GM19324 (cell line): ENCODE results near the gene SH2B2.

ENCODE experiments used
- ATAC-seq: cut with Tn5 transposase; IDR thresholded peaks from one replicate; pipeline ENCODE4 v1.9.1; 2021; ENCODE audit warnings: mild to moderate bottlenecking, moderate library complexity; ENCODE audit not compliant: unreplicated experiment, low FRiP score

SH2B2 gene

DNA sequence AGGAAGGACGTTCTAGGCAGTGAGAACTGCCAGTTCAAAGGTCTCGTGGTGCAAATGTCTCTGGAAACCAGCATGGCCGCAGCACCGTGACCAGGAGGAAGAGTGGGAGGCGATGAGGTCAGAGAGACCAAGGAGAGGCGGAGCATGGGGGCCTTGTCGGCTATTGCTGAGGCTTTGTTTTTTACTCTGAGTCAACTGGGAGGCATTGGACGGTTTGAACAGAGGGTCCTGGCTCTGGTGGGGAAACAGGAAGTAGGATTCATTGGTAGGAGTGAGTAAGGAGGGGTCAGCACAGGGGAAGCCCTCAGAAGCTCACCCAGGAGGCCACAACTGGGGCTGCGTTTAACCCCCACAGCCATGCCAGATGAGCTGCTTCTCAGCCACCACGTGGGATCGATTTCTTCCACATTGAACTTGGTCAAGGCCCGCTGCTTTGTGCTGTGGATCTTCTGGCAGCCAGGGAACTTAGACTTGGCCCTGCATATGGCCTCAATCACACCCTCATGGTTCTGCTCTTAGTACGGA lies 22.2 kb upstream of the SH2B2 start:
- no peak for ATAC-seq

DNA sequence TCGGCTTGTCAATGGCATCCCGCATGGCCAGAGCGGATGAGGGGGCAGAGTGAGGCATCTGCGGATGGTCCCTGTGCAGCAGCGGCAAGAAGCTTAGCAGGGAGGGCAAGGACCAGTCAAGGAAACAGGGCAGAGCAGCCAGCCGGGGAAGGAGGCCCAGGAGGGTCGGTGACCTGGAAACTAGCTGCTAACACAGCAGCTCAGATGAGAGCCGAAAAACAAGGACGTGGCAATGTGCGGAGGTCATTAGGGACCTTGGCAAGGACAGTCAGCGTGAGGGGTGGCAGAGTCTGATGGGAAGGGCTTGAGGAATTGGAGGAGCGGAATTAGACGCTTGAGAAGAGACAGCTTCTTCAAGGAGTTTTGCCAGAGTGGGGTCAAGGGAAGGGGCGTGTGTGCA lies 20.1 kb upstream of the SH2B2 start:
- ATAC-seq, result no peak

DNA sequence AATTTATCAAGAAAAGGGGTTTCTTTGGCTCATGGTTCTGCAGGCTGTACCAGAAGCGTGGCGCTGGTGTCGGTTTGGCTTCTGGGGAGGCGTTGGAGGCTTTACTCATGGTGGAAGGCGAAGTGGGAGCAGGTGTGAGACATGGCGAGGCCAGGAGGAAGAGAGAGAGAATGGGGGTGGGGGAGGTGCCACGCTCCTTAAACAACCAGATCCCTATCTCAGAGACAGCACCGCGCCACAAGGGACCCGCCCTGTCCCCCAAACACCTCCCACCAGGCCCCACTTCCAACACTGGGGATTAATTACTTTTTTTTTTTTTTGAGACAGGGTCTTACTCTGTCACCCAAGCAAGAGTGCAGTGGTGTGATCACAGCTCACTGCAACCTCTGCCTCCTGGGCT lies 18.0 kb upstream of the SH2B2 start:
- no peak for ATAC-seq

DNA sequence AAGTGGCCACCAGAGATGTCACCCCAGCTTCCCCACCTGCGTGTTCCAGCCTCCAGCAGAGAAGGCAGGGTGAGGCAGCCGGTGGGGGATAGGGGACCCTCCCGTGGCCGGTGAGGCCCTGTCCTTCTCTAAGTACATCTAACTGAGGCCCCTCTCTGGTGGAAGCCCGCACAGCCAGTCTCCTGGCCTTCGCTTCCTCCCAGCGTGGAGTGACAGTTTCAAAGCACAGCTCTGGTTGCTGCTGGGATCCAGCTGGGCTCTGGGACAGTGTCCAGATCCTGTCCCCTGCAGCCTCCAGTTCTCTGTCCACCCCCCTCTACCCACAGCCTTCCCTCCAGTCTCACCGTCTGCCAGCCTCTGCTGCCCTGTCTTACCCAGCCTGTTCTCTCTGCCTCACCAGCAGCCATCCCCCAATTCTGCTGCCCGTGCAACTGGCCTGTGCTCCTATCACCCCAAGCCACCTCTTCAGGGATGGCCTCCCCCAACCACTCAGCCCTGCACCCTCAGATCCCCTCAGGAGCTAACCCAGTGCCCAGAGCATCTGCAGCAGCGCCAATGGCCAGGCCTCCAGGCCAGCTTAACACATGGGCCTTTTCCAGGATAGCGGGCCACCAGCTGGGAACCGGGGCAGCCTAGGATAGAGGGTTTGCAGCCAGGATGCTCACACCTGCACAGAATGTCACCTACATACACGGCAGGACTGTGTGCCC lies 16.3 kb upstream of the SH2B2 start:
- no peak for ATAC-seq

DNA sequence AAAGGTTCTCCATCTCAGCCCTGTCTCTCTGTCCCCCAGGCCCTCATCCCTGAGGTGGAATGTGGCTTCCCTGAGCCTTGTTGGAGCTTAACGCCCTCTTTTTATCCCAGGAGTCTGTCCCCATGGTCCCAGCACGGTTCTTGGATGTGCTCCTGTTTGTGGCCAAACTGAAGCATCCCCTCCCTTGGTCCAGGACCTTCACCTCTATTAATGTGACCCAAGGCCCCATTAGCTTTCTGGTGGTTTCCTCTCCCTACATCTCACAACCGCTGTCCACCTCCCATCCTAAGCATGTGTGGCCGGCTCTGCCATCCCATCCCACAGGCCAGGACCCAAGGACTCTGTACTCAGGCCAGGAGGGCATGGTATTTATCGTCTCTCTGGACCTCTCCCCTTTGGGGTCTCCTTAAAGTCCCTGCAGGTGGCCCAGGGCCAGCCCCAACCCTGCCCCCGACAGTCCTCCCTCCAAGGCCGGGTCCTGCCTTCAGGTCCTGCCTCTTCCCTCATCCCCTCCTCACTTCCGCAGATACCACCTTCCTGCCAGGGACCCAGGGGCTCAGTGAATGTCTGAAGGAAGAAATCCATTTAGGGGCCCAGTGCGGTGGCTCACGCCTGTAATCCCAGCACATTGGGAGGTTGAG lies 15.4 kb upstream of the SH2B2 start:
- no peak for ATAC-seq

DNA sequence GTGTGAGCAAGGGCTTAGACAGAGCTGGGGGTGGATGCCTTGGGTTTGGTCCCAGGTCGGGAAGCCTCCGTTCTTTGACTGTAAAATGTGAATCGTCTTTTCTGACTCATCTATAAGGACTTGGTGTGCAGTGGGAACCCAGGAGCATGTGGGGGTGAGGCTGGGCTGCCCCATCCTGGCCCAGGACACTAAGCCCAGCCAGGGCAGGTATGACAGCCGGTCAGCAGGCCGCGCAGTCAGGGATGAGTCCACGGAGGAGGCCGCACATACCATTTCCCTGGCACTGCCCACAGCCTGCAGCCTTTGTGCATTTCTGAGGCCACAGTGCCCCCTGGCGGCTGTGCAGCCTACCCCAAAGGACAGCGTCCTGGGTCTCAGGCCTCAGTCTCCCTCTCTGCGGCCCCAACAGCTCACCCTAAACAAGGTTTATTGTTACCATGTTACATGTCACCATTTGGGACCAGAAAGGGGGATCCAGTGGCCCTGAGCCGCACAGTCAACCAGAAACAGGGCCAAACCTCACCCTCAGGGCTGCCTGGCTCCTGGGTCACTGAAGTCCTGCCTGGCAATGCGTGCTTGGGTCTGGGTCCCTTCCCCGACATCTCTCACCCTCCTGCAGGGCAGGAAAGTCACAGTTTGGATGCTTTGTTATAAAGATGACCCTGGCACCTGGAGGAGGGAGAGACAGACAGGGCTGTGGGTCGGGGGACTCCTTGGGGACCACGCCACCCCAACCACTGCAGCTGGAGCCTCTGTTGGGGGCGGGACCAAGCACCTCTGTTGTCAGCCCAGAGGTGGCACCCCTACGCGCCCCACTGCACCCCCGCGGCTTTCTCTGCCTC lies 14.4 kb upstream of the SH2B2 start:
- ATAC-seq, result no peak

DNA sequence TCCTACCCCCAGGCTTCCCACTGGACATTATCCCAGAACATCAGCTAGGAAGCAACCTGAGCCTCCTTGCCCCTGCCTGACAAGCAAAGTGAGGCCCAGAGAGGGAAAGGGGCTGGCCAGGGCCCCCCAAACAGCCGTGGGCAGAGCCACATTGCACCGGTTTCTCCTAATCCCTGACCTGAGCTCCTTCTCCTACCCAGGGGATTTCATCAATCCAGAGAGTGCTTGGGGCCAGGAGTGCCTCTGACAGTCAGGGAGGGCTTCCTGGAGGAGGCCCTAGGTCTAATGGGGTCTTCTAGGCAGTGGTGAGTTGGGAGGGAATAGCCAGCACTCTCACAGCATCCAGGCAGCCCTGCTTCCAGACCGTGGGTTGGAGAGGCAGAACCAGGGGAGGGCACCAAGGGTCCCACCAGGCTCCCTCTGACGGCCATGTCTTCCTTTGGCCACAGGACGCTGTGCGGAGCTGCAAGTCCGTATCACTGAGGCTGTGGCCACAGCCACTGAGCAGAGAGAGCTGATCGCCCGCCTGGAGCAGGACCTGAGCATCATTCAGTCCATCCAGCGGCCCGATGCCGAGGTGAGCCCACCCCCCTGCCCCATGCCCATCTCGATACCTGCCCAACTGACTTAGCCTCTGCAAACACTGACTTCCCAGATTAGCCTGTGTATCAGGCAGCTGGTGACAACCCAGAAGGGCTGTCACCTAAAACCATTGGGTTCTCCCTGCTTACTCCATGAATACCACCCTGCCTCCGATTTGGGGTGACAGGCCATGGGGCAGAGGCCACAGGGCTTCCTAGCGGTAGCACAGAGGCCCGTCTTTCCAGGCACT lies 13.5 kb upstream of the SH2B2 start:
- no peak for ATAC-seq

DNA sequence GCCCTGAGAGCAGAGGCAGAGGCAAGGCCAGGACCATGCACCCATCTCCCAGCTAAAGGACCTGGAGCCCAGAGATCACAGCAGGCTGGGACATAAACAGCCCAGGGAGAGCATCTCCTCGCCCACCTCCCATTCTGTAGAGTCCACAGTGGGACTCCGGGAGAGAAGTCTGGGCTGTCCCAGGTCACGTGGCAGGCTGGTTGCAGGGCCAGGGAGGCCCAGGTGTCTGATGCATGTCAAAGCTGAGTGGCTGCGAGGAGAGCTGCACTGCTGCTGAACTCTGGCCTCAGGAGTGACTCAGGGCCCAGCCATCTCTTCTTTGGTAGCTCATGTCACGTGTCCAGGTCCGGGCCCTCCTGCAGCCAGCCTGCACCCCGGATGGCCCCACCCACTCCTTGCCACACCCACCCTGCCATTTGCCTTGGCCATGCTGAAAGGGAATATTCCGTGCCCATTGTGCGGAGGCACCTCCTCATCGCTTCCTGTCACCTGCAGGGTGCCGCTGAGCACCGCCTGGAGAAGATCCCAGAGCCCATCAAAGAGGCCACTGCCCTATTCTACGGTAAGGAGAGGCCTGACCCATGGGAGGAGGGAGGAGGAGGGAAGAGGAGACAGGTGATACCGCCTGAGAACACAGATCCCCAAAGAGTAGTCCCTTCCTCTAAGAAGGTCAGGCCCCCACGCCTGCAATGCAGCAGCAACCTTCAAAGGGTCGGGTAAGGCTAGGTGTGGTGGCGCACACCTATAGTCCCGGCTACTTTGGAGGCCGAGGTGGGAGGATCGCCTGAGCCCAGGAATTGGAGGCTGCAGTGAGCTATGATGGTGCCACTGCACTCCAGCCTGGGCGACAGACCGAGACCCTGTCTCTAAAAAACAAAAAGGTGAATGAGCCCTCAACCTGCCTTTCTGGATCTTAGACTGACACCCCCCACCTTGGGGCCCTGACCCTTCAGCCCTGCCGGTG lies 12.6 kb upstream of the SH2B2 start:
- ATAC-seq, result no peak

DNA sequence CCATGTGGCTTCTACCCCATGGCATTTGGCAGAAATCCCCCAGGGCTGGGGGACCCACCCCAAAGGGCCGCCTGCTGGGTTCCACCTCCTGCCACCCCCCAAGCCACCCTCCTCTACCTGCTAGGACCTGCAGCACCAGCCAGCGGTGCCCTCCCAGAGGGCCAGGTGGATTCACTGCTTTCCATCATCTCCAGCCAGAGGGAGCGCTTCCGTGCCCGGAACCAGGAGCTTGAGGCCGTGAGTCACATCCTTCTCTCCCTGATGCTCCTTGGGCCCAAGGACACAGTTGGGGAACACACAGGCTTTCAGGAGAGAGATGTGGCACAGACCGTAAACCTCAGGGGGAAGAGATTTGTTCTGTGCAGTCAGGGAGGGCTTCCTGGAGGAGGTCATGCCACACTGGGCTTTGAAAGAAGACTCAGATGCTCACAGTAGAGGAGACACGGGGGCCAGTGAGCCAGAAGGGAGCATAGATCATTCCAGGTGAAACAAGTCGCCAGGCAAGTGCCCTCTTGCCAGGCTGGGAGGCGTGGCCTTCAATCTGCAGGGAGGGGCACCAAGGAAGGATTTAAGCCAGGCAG lies 11.5 kb upstream of the SH2B2 start:
- ATAC-seq, result no peak

DNA sequence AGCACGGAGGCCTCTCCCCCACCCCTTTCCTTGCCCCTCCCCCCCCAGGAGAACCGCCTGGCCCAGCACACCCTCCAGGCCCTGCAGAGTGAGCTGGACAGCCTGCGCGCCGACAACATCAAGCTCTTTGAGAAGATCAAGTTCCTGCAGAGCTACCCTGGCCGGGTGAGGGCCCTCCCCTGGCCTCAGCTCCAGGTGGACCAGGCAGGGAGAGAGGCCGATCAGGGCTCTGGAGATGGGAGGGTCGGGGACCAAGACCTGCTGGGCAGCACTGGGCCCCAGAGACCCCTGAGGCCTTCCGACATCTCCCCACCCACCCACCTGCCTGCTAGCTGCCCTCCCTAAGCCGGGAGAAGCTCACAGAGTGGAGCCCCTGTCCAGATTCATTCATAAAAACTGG lies 8.8 kb upstream of the SH2B2 start:
- ATAC-seq, result no peak

DNA sequence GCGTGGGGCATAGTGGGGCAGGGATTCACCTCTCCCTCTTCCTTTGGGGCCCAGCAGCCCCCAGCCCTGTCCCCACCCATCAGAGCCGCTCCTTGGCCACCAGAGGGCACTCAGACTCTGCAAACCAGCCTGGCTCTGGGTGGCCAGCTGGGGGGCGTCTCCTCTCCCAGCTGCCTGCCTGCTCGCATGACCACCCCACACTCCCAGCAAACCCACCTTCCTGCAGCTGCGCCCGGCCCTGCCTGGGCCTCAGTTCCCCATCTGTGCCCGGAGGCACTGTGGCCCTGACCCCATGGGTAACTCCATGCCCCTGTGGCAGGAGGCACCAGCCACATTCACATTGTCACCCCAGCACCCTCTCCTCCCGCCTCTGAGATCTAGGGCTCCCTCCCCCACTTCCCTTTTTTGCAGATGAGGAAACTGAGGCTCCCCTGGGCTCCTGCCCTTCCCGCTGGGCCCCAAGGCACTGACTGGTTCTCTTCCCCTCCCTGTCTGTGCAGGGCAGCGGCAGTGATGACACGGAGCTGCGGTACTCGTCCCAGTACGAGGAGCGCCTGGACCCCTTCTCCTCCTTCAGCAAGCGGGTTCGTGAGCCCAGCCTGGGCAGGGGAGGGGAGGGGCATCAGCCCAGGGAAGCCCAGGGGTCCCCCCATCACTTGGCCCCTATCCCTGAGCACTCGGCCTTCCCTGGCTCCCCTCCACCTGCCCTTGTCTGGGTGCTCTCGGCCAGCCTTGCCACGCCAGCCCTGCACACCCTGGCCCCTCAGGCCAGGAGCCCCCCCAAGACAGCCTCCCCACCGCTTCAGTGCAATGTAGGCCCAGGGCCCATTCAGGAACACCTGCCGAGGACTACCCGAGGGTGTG lies 6.9 kb upstream of the SH2B2 start:
- peak; percentile 46 for ATAC-seq

DNA sequence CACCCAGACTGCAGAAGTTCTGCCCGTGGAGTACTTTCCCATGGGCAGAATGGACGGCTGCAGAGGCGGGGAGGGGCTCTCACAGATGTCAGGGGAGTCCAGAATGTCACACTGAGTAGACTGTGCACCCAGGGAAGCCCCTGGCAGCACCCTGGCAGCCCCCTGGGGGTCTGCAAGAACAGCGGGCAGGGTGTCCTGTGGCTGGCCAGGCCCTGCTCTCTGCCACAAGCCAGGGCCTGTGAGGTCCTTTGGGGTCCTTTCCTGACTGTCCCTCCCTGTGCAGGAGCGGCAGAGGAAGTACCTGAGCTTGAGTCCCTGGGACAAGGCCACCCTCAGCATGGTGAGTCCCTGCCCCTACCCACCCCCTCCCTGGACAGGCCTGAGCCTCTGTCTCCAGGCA lies 6.1 kb upstream of the SH2B2 start:
- ATAC-seq, result no peak

DNA sequence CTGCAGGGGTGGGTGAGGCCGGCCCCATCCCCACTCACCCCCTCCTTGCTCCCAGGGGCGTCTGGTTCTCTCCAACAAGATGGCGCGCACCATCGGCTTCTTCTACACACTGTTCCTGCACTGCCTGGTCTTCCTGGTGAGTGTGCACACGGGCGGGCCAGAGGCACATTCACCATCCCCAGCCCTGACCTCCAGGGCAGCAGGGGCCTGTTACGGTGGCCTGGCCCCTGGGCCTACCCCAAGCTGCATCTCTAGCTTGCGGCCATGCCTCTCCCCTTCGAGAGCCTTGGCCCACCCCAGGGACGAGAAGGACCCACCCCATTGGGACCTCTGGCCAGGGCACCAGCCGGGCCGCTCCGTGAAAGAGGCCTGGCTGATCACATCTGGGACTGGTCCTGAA lies 4.9 kb upstream of the SH2B2 start:
- ATAC-seq, result no peak

DNA sequence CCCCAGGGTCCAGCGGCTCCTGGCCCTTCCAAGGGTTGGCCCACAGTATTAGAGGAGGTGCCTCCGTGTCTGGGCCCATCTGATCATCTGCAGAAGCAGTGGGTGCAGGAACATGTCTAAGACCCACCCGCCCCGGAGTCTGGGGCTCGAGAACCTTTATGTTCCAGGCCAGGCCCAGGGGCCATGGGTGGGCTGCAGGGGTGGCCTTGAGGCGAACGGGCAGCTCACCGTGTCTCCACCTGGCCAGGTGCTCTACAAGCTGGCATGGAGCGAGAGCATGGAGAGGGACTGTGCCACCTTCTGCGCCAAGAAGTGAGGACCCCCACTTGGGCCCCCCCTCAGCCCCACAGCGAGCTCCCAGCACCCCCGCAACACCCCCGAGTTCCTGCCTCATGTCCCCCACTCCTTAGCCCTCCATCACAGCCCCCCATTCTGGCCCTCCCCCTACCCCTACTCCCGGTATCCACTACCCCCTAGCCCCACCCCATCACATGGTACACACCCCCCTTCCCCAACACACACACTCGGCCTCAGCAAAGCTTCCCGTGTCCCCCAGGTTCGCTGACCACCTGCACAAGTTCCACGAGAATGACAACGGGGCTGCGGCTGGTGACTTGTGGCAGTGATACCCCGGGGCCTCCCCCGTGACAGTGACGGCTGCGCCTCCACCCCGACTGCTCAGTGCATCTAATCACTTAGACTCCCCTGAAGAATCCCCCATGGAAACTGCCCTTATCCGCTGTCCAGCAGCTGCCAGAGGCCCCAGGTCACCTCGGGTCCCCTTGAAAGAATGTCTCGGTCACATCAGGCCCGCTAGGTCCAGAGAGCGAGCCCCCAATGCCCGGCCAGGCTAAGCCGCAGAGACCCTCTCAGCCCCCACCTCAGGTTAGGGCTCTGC lies 4.0 kb upstream of the SH2B2 start:
- no peak for ATAC-seq

DNA sequence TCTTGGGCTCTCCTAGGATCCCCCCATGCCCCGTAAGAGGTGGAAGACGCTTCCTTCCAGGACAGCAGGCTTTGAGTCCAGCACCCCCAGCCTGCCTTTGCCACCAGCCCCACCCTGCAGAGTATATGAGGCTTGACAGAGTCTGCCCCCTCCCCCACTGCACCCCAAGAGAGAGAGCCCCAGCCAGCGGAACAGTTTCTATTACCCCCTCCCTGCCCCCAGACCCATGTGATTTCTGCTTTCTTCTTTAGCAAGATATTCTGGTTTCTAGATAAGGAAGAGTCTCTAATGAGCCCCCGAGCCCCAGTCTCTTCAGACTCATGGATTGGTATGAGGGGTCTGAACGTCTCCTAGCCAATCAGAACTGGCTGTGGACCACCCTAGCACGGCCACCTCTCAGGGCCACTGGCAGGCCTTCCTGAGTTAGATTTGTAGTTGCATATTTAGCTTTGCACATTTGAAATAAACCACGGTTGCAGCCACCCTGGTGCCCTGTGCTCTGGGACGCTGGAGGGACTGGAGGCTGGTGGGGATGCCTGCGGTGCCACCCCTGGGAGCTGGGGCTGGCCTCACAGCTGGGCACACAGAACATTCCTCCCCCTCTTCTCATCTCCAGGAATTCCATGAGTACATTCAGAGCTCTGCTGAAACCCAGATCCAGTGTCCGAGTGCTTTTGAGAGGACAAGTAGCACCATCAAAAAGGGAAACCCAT lies 3.0 kb upstream of the SH2B2 start:
- ATAC-seq, result no peak

DNA sequence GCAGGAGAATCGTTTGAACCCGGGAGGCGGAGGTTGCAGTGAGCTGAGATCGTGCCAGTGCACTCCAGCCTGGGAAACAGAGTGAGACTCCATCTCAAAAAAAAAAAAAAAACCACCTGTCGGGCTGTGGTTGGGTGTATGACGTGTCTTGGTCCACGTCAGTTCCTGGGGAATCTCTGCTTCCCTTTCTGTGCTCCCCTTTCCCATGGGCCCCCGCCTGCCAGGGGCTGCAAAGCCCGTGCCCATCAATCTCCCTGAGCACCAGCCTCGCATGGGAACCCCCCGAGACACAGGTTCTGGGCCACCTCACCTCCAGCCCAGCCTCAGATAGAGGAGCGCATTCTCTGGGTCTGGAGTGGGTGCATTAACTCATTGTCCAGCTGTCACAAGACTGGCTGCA lies 2.3 kb upstream of the SH2B2 start:
- ATAC-seq, result no peak
